Stimulated activated naive CD8-positive, alpha-beta T cell treated with anti-CD3 and anti-CD28 coated beads, Interleukin-15, amount 100 ng/mL, for 72 hours (primary cell): ENCODE data around the gene CYREN.
"Not testable (repeated sequence)": the region's sequence is repeated elsewhere in the genome, so short reads cannot be mapped to it uniquely, and the experiment has no call there.

Experiments
- ATAC-seq: fragments of 150-1000 bp; cut with Tn5 transposase; 2 replicates; pipeline ENCODE4 v1.10.0; 2021; ENCODE audit warnings: mild to moderate bottlenecking, moderate library complexity
- DNase-seq, 2 donors: peaks; one replicate each; pipeline ENCODE4 v3.0.0; 2021 to 2022
- H3K27ac Mint-ChIP-seq, 2 donors: one replicate each; pipeline ENCODE4 v1.8.0; 2022; ENCODE audit warnings: mild to moderate bottlenecking in 2 of 2, mixed read lengths in 2 of 2, moderate library complexity in 2 of 2
- H3K27me3 Mint-ChIP-seq: one replicate; pipeline ENCODE4 v1.8.0; 2022; ENCODE audit warnings: mixed read lengths
- H3K4me1 Mint-ChIP-seq: one replicate; pipeline ENCODE4 v1.8.0; 2022; ENCODE audit warnings: mild to moderate bottlenecking, mixed read lengths
- H3K4me3 Mint-ChIP-seq, 2 donors: one replicate each; pipeline ENCODE4 v1.8.0; 2022; ENCODE audit warnings: mild to moderate bottlenecking in 2 of 2, mixed read lengths in 2 of 2, moderate library complexity in 1 of 2
- H3K9me3 Mint-ChIP-seq, 2 donors: one replicate each; pipeline ENCODE4 v1.8.0; 2022; ENCODE audit warnings: mixed read lengths in 2 of 2

CYREN gene

GRCh38 chr7:135170274-135170997, at the start of gene CYREN:
CYREN (minus strand) TSS chr7:135170707; CDS start chr7:135168922, 1,785 bp downstream.
- Mint-ChIP-seq H3K27ac (peak within 1 kb of the TSS; percentile 96 to 99), H3K4me1 (peaks cover 65% of the 10 kb centered on the region), H3K27me3 (no peaks in the 10 kb centered on the region), H3K9me3 (no peaks in the 10 kb centered on the region), H3K4me3 (peak within 1 kb of the TSS; percentile 93 to 94)
- DNase-seq (peak; percentile 88 to 94), ATAC-seq (peak; percentile 86)

GRCh38 chr7:135217645-135218509, 47.4 kb upstream of the CYREN start:
- Mint-ChIP-seq H3K27me3 (no peaks in the 10 kb centered on the region), H3K4me1 (no peaks in the 10 kb centered on the region), H3K27ac (no peak overlapping the region), H3K4me3 (no peak overlapping the region), H3K9me3 (peaks cover 4 to 9% of the 10 kb centered on the region in 2 donors)
- DNase-seq (no peak), ATAC-seq (no peak)

GRCh38 chr7:135215698-135216097, 45.2 kb upstream of the CYREN start:
- Mint-ChIP-seq H3K9me3 (no peaks in the 10 kb centered on the region), H3K4me1 (no peaks in the 10 kb centered on the region), H3K27me3 (no peaks in the 10 kb centered on the region), H3K27ac (no peak overlapping the region), H3K4me3 (no peak overlapping the region)
- no peak for DNase-seq
- no peak for ATAC-seq

GRCh38 chr7:135215180-135215579, 44.7 kb upstream of the CYREN start:
- Mint-ChIP-seq H3K4me3 (no peak overlapping the region), H3K9me3 (no peaks in the 10 kb centered on the region), H3K4me1 (peaks cover 3% of the 10 kb centered on the region), H3K27ac (no peak overlapping the region), H3K27me3 (no peaks in the 10 kb centered on the region)
- DNase-seq (no peak), ATAC-seq (no peak)

- DNase-seq (no peak), ATAC-seq (no peak)
- Mint-ChIP-seq H3K4me3 (no peak overlapping the region), H3K27me3 (no peaks in the 10 kb centered on the region), H3K27ac (no peak overlapping the region), H3K9me3 (no peaks in the 10 kb centered on the region), H3K4me1 (peaks cover 15% of the 10 kb centered on the region)
Measured at GRCh38 chr7:135213831-135214230, 43.3 kb upstream of the CYREN start.

- not testable (repeated sequence) for DNase-seq, H3K27me3 Mint-ChIP-seq, ATAC-seq, H3K9me3 Mint-ChIP-seq
- peaks cover 32% of the 10 kb centered on the region for H3K4me1 Mint-ChIP-seq
- peak overlapping the region; percentile 67 to 81 for H3K27ac Mint-ChIP-seq
- H3K4me3 Mint-ChIP-seq, result peak overlapping the region; percentile 87 to 99
Measured at GRCh38 chr7:135211946-135212685, 41.6 kb upstream of the CYREN start.

GRCh38 chr7:135211179-135211945, 40.9 kb upstream of the CYREN start, which contains the start of gene WDR91:
WDR91 (minus strand) TSS chr7:135211526; CDS start chr7:135211502, 24 bp downstream.
- Mint-ChIP-seq H3K27me3 (no peaks in the 10 kb centered on the region), H3K27ac (peak within 1 kb of the TSS; percentile 98 to 99), H3K9me3 (no peaks in the 10 kb centered on the region), H3K4me1 (peaks cover 40% of the 10 kb centered on the region), H3K4me3 (peak within 1 kb of the TSS; percentile 87 to 99)
- peak; percentile 86 to 89 for DNase-seq
- ATAC-seq, result peak; percentile 91

- DNase-seq (no peak), ATAC-seq (peak; percentile 4)
- H3K4me3 Mint-ChIP-seq, result peak overlapping the region; percentile 87 to 99
- no peaks in the 10 kb centered on the region for H3K9me3 Mint-ChIP-seq
- H3K27ac Mint-ChIP-seq, result peak overlapping the region; percentile 98 to 99
- no peaks in the 10 kb centered on the region for H3K27me3 Mint-ChIP-seq
- peaks cover 44% of the 10 kb centered on the region for H3K4me1 Mint-ChIP-seq
Measured at GRCh38 chr7:135210888-135211178, 40.3 kb upstream of the CYREN start.

- no peak for ATAC-seq
- Mint-ChIP-seq H3K27ac (no peak overlapping the region), H3K9me3 (no peaks in the 10 kb centered on the region), H3K27me3 (no peaks in the 10 kb centered on the region), H3K4me3 (no peak overlapping the region), H3K4me1 (peaks cover 54% of the 10 kb centered on the region)
- no peak for DNase-seq
Measured at GRCh38 chr7:135209225-135209834, 38.8 kb upstream of the CYREN start.

GRCh38 chr7:135208102-135208793, 37.7 kb upstream of the CYREN start:
- H3K27ac Mint-ChIP-seq, result peak overlapping the region in 1 of 2 donors; percentile 71

GRCh38 chr7:135207406-135208101, 37.0 kb upstream of the CYREN start:
- Mint-ChIP-seq H3K27ac (peak overlapping the region in 1 of 2 donors; percentile 34), H3K4me3 (peak overlapping the region in 1 of 2 donors; percentile 22), H3K9me3 (no peaks in the 10 kb centered on the region), H3K4me1 (peaks cover 65% of the 10 kb centered on the region), H3K27me3 (no peaks in the 10 kb centered on the region)
- DNase-seq (no peak), ATAC-seq (no peak)

More at GRCh38 chr7:135208102-135208793, 37.7 kb upstream of the CYREN start:
- DNase-seq (no peak), ATAC-seq (no peak)
- Mint-ChIP-seq H3K27me3 (no peaks in the 10 kb centered on the region), H3K4me1 (peaks cover 64% of the 10 kb centered on the region), H3K9me3 (no peaks in the 10 kb centered on the region), H3K4me3 (peak overlapping the region; percentile 8 to 21)

GRCh38 chr7:135206941-135207391, 36.5 kb upstream of the CYREN start:
- H3K27ac Mint-ChIP-seq, result peak overlapping the region in 1 of 2 donors; percentile 54
- no peaks in the 10 kb centered on the region for H3K9me3 Mint-ChIP-seq
- ATAC-seq (no peak), DNase-seq (no peak)
- no peaks in the 10 kb centered on the region for H3K27me3 Mint-ChIP-seq
- peak overlapping the region in 1 of 2 donors; percentile 62 for H3K4me3 Mint-ChIP-seq
- peaks cover 70% of the 10 kb centered on the region for H3K4me1 Mint-ChIP-seq

- Mint-ChIP-seq H3K4me1 (peaks cover 70% of the 10 kb centered on the region), H3K27me3 (no peaks in the 10 kb centered on the region), H3K4me3 (no peak overlapping the region), H3K27ac (no peak overlapping the region), H3K9me3 (no peaks in the 10 kb centered on the region)
- ATAC-seq, result no peak
- DNase-seq, result no peak
Measured at GRCh38 chr7:135205850-135206249, 35.3 kb upstream of the CYREN start.
